Measurements from ENCODE around the gene DOC2B. TPM values are rescaled to one million over a fixed set of nuclear protein-coding genes. Genes with fewer than 3 reads are reported as not detected.

DOC2B gene
- total and polyA plus RNA-seq, 2 of the 8 experiments (the other 6 are each of a cell fraction or from before 2014, with no cell fraction given) = 1.3 to 3.3 TPM

GRCh38 chr17:156094-156621, 25.3 kb downstream of the DOC2B start:
- Histone ChIP-seq H3K9me3 (ENCODE audit: insufficient read depth in 2 of 2, low read depth in 1 of 2, low read length in 1 of 2) (no peaks in the 10 kb centered on the region; a peak in 1 of 4 replicates), H3K79me2 (ENCODE audit: control insufficient read depth in 1 of 2, insufficient read depth in 2 of 2, low read length in 2 of 2) (no peaks in the 10 kb centered on the region), H2BK12ac (ENCODE audit: low read depth, low read length) (no peak overlapping the region), H3K23ac (ENCODE audit: insufficient read length) (no peak overlapping the region), H3K14ac (ENCODE audit: insufficient read length) (no peak overlapping the region), H3K56ac (replicated peaks; ENCODE audit: insufficient read length, low read depth, low read length) (no peak overlapping the region), H2AK5ac (ENCODE audit: low read depth, low read length) (no peak overlapping the region), H2BK20ac (ENCODE audit: low read length) (no peak overlapping the region), H3K23me2 (ENCODE audit: low read depth, low read length) (no peaks in the 10 kb centered on the region), H2AFZ (ENCODE audit: low read length) (no peak overlapping the region), H3K79me1 (ENCODE audit: low read depth, low read length) (no peaks in the 10 kb centered on the region), H3K4me1 (replicated peaks in 1 of 4; ENCODE audit: control insufficient read depth in 3 of 4, insufficient read depth in 4 of 4, low read length in 3 of 4) (no peaks in the 10 kb centered on the region), H4K20me1 (replicated peaks in 1 of 2; ENCODE audit: control insufficient read depth in 1 of 2, insufficient read depth in 2 of 2, low read length in 2 of 2) (peaks cover 0 to 2% of the 10 kb centered on the region in 2 experiments), H2BK15ac (ENCODE audit: low read length) (no peak overlapping the region), H3K36me3 (ENCODE audit: control insufficient read depth in 2 of 4, insufficient read depth in 4 of 4, low read length in 3 of 4) (no peaks in the 10 kb centered on the region), H3K27ac (ENCODE audit: low read depth, low read length) (no peak overlapping the region), H3K18ac (ENCODE audit: extremely low read depth, low read length) (no peak overlapping the region), H2BK120ac (replicated peaks; ENCODE audit: low read depth, low read length) (no peak overlapping the region), H4K8ac (ENCODE audit: extremely low read depth, insufficient read depth, low read length) (no peak overlapping the region), H3K4me3 (ENCODE audit: extremely low read depth in 1 of 4, insufficient read depth in 2 of 4, low read depth in 3 of 4, low read length in 4 of 4) (no peak overlapping the region), H3K4me2 (ENCODE audit: insufficient read depth in 1 of 2, low read depth in 2 of 2, low read length in 2 of 2) (no peak overlapping the region), H3K9ac (replicated peaks in 1 of 4; ENCODE audit: extremely low read depth in 1 of 4, low read depth in 3 of 4, low read length in 3 of 4) (no peak overlapping the region), H3K27me3 (replicated peaks in 1 of 4; ENCODE audit: control insufficient read depth in 3 of 4, extremely low read depth in 1 of 4, insufficient read depth in 3 of 4, low read length in 3 of 4) (no peaks in the 10 kb centered on the region), H2BK5ac (ENCODE audit: low read depth, low read length) (no peak overlapping the region), H4K91ac (replicated peaks; ENCODE audit: insufficient read length, low read length) (no peak overlapping the region), H3K4ac (replicated peaks; ENCODE audit: insufficient read length, low read depth, low read length) (no peak overlapping the region), H4K5ac (ENCODE audit: insufficient read length, low read depth, low read length) (no peak overlapping the region)
- no peak for FAIRE-seq
- 94% methylated on average over 26 of the region's 28 CpGs; no CpG with 5 or more reads in 1 of the 2 experiments for WGBS, 2 experiments (ENCODE audit: extremely low coverage in 1 of 2, insufficient coverage in 1 of 2, insufficient read length in 1 of 2, insufficient replicate concordance in 2 of 2, low coverage in 1 of 2, low lambda C conversion rate in 2 of 2, missing lambda C conversion rate in 1 of 2)
- no peak for TF ChIP-seq CHD1 (IDR thresholded peaks at IDR 0.05; ENCODE audit: low read depth, low read length)
- TF ChIP-seq CBX8 (IDR thresholded peaks at IDR 0.05; ENCODE audit: borderline replicate concordance, low read depth, low read length) = no peak
- no peak for TF ChIP-seq MAX (IDR thresholded peaks at IDR 0.05)
- TF ChIP-seq JUND (IDR thresholded peaks at IDR 0.05; ENCODE audit: low read length) = no peak
- TF ChIP-seq CEBPB (IDR thresholded peaks at IDR 0.05; ENCODE audit: low read depth, low read length) = no peak
- TF ChIP-seq KDM5A (IDR thresholded peaks at IDR 0.05; ENCODE audit: low read length) = no peak
- no peak for TF ChIP-seq RAD21 (IDR thresholded peaks at IDR 0.05 in 1 of 2, conservative IDR thresholded peaks at IDR 0.05 in 1 of 2; ENCODE audit: low read depth in 2 of 2, low read length in 2 of 2)
- TF ChIP-seq JUN (IDR thresholded peaks at IDR 0.05; ENCODE audit: low read depth, low read length) = no peak
- TF ChIP-seq SIRT6 (IDR thresholded peaks at IDR 0.05; ENCODE audit: low read length) = no peak
- TF ChIP-seq TAF1 (IDR thresholded peaks at IDR 0.05; ENCODE audit: low read depth, low read length) = no peak
- no peak for TF ChIP-seq TBP (IDR thresholded peaks at IDR 0.05; ENCODE audit: low read depth, low read length)
- no peak for TF ChIP-seq RFX5 (IDR thresholded peaks at IDR 0.05; ENCODE audit: borderline replicate concordance, low read depth, low read length)
- no peak for TF ChIP-seq E2F6 (IDR thresholded peaks at IDR 0.05)
- no peak for TF ChIP-seq ASH2L (IDR thresholded peaks at IDR 0.05; ENCODE audit: low read length)
- ChIA-PET CTCF (ENCODE audit: partially characterized antibody) (no interaction called here), POLR2A (ENCODE audit: partially characterized antibody) (interaction anchor here (1.1 kb wide), 1 partner anchor 10 kb away, joined by 3 read pairs; no protein-coding TSS in a partner anchor)
- DNase-seq (ENCODE audit: low read depth in 1 of 2, low spot score in 2 of 2) = no peak

All from H1 (cell line).